Upper lobe of left lung (tissue), 4 donors: ENCODE measurements around the gene CALN1.

ENCODE experiments used
- POLR2A ChIP-seq, 4 donors: fragments of 450-650 bp; IDR thresholded peaks; one replicate each; pipeline ENCODE4 v1.5.1; 2016 to 2017; ENCODE audit warnings: antibody characterized with exemption in 4 of 4, mild to moderate bottlenecking in 2 of 4
- TF ChIP-seq, protein P1 (sequence below), 6 experiments: fragments of 450-650 bp in 4 of 6; fragments of 200-600 bp in 2 of 6; sonication (generic) in 2 of 6; IDR thresholded peaks; one replicate each; pipeline ENCODE4 v1.5.1; 2016 to 2019; ENCODE audit warnings: antibody characterized with exemption in 6 of 6

- TF ChIP-seq, protein P1, sequence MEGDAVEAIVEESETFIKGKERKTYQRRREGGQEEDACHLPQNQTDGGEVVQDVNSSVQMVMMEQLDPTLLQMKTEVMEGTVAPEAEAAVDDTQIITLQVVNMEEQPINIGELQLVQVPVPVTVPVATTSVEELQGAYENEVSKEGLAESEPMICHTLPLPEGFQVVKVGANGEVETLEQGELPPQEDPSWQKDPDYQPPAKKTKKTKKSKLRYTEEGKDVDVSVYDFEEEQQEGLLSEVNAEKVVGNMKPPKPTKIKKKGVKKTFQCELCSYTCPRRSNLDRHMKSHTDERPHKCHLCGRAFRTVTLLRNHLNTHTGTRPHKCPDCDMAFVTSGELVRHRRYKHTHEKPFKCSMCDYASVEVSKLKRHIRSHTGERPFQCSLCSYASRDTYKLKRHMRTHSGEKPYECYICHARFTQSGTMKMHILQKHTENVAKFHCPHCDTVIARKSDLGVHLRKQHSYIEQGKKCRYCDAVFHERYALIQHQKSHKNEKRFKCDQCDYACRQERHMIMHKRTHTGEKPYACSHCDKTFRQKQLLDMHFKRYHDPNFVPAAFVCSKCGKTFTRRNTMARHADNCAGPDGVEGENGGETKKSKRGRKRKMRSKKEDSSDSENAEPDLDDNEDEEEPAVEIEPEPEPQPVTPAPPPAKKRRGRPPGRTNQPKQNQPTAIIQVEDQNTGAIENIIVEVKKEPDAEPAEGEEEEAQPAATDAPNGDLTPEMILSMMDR (IDR thresholded peaks at IDR 0.05) = no peak
- TF ChIP-seq POLR2A (IDR thresholded peaks at IDR 0.05) = no peak
Observed at GRCh38 chr7:72386118-72386517, 26.0 kb downstream of the CALN1 start.
